H1 (cell line): Measurements from ENCODE around the gene KRTAP1-5. TPM values are rescaled to one million over a fixed set of nuclear protein-coding genes. Genes with fewer than 3 reads are reported as not detected.

Experiments used
- CTCF ChIA-PET: fragments of 300-600 bp; sonication (Branson Sonifier 250); formaldehyde crosslinking; loops from one replicate; lab custom pipeline; 2021; ENCODE audit not compliant: partially characterized antibody; lab: Charles Lee
- POLR2A ChIA-PET: fragments of 300-600 bp; sonication (Branson Sonifier 250); formaldehyde crosslinking; loops from one replicate; lab custom pipeline; 2021; ENCODE audit warnings: inconsistent platforms; ENCODE audit not compliant: partially characterized antibody; lab: Charles Lee
- DNase-seq, 2 experiments: peaks; one replicate each; pipeline versions ENCODE4 v3.0.0 to v3.0.0-alpha.2; 2010 to 2022; ENCODE audit warnings: low spot score in 2 of 2, low read depth in 1 of 2, mixed read lengths in 1 of 2
- FAIRE-seq: peaks from 2 replicates; lab custom pipeline; 2011; peaks lifted over from hg19 to GRCh38; lab: Jason Lieb, UNC
- H2AFZ ChIP-seq: 2 replicates; pipeline ENCODE4 v1.8.1; 2012; ENCODE audit warnings: low read length, inconsistent platforms
- H2AK5ac ChIP-seq: 2 replicates; pipeline ENCODE4 v1.6.1; 2013; ENCODE audit warnings: low read depth, low read length
- H2BK120ac ChIP-seq: replicated peaks from 2 replicates; pipeline ENCODE3; 2013; ENCODE audit warnings: low read depth, low read length, inconsistent platforms
- H2BK12ac ChIP-seq: 2 replicates; pipeline ENCODE4 v1.6.1; 2013; ENCODE audit warnings: low read depth, low read length
- H2BK15ac ChIP-seq: 2 replicates; pipeline ENCODE4 v1.6.1; 2013; ENCODE audit warnings: low read length
- H2BK20ac ChIP-seq: 2 replicates; pipeline ENCODE4 v1.6.1; 2013; ENCODE audit warnings: low read length
- H2BK5ac ChIP-seq: 2 replicates; pipeline ENCODE4 v1.6.1; 2013; ENCODE audit warnings: low read depth, low read length
- H3K14ac ChIP-seq: 2 replicates; pipeline ENCODE4 v1.6.1; 2013; ENCODE audit warnings: inconsistent platforms; ENCODE audit not compliant: insufficient read length
- H3K18ac ChIP-seq: 2 replicates; pipeline ENCODE4 v1.6.1; 2013; ENCODE audit warnings: low read length; ENCODE audit errors: extremely low read depth
- H3K23ac ChIP-seq: 2 replicates; pipeline ENCODE4 v1.6.1; 2013; ENCODE audit warnings: inconsistent platforms; ENCODE audit not compliant: insufficient read length
- H3K23me2 ChIP-seq: 2 replicates; pipeline ENCODE4 v1.6.1; 2013; ENCODE audit warnings: low read depth, low read length
- H3K27ac ChIP-seq: 2 replicates; pipeline ENCODE4 v1.6.1; 2011; ENCODE audit warnings: low read depth, low read length, inconsistent platforms
- H3K27me3 ChIP-seq, 4 experiments: replicated peaks in 1 of 4; 1 replicate in 1 of 4; 2 replicates in 3 of 4; pipeline versions ENCODE4 v1.6.1 to v1.8.1; 2011 to 2013; ENCODE audit warnings: low read length in 3 of 4, mild to moderate bottlenecking in 3 of 4, inconsistent platforms in 2 of 4, mixed read lengths in 2 of 4, moderate library complexity in 1 of 4; ENCODE audit not compliant: control insufficient read depth in 3 of 4, insufficient read depth in 3 of 4; ENCODE audit errors: extremely low read depth in 1 of 4
- H3K36me3 ChIP-seq, 4 experiments: 2 replicates each; pipeline versions ENCODE4 v1.6.1 to v1.8.1; 2011 to 2013; ENCODE audit warnings: mild to moderate bottlenecking in 4 of 4, low read length in 3 of 4, moderate library complexity in 2 of 4, control low read depth in 1 of 4, inconsistent platforms in 1 of 4; ENCODE audit not compliant: insufficient read depth in 4 of 4, control insufficient read depth in 2 of 4
- H3K4ac ChIP-seq: replicated peaks from 2 replicates; pipeline ENCODE3; 2013; ENCODE audit warnings: low read length, low read depth, mixed read lengths, inconsistent platforms; ENCODE audit not compliant: insufficient read length
- H3K4me1 ChIP-seq, 4 experiments: replicated peaks in 1 of 4; 1 replicate in 1 of 4; 2 replicates in 3 of 4; pipeline versions ENCODE4 v1.6.1 to v1.8.1; 2011 to 2013; ENCODE audit warnings: low read length in 3 of 4, inconsistent platforms in 2 of 4, mixed read lengths in 1 of 4; ENCODE audit not compliant: insufficient read depth in 4 of 4, control insufficient read depth in 3 of 4
- H3K4me2 ChIP-seq, 2 experiments: 2 replicates each; pipeline versions ENCODE4 v1.6.1 to v1.8.1; 2011 to 2013; ENCODE audit warnings: low read depth in 2 of 2, low read length in 2 of 2, control low read depth in 1 of 2, inconsistent platforms in 1 of 2, mild to moderate bottlenecking in 1 of 2; ENCODE audit not compliant: insufficient read depth in 1 of 2
- H3K4me3 ChIP-seq, 4 experiments: fragments of 200-600, 300-600 bp in 1 of 4; sonication (generic), shearing (Covaris generic), sonication (Bioruptor Twin) in 1 of 4; 2 replicates each; pipeline versions ENCODE4 v1.5.1 to v1.8.1; 2011 to 2016; ENCODE audit warnings: low read length in 4 of 4, low read depth in 3 of 4, control low read depth in 2 of 4, inconsistent platforms in 2 of 4, mild to moderate bottlenecking in 2 of 4, mixed read lengths in 1 of 4, moderate library complexity in 1 of 4; ENCODE audit not compliant: insufficient read depth in 2 of 4; ENCODE audit errors: extremely low read depth in 1 of 4
- H3K56ac ChIP-seq: replicated peaks from 2 replicates; pipeline ENCODE3; 2013; ENCODE audit warnings: low read depth, mild to moderate bottlenecking, mixed read lengths, low read length, inconsistent platforms; ENCODE audit not compliant: insufficient read length
- H3K79me1 ChIP-seq: 2 replicates; pipeline ENCODE4 v1.6.1; 2013; ENCODE audit warnings: low read depth, low read length, control low read depth
- H3K79me2 ChIP-seq, 2 experiments: 2 replicates each; pipeline versions ENCODE4 v1.6.1 to v1.8.1; 2012 to 2013; ENCODE audit warnings: low read length in 2 of 2, mild to moderate bottlenecking in 2 of 2, inconsistent platforms in 1 of 2; ENCODE audit not compliant: insufficient read depth in 2 of 2, control insufficient read depth in 1 of 2
- H3K9ac ChIP-seq, 4 experiments: replicated peaks in 1 of 4; 1 replicate in 1 of 4; 2 replicates in 3 of 4; pipeline versions ENCODE4 v1.6.1 to v1.8.1; 2011 to 2013; ENCODE audit warnings: low read depth in 3 of 4, low read length in 3 of 4, control low read depth in 2 of 4, mild to moderate bottlenecking in 2 of 4, moderate library complexity in 2 of 4, inconsistent platforms in 1 of 4; ENCODE audit errors: extremely low read depth in 1 of 4
- H3K9me3 ChIP-seq, 2 experiments: 2 replicates each; pipeline versions ENCODE4 v1.6.1 to v1.8.1; 2012 to 2013; ENCODE audit warnings: mild to moderate bottlenecking in 2 of 2, moderate library complexity in 2 of 2, control low read depth in 1 of 2, inconsistent platforms in 1 of 2, low read depth in 1 of 2, low read length in 1 of 2, mixed read lengths in 1 of 2; ENCODE audit not compliant: insufficient read depth in 2 of 2
- H4K20me1 ChIP-seq, 2 experiments: replicated peaks in 1 of 2; 2 replicates each; pipeline versions ENCODE3 to v1.8.1; 2011 to 2013; ENCODE audit warnings: inconsistent platforms in 2 of 2, low read length in 2 of 2, mild to moderate bottlenecking in 1 of 2; ENCODE audit not compliant: insufficient read depth in 2 of 2, control insufficient read depth in 1 of 2
- H4K5ac ChIP-seq: 2 replicates; pipeline ENCODE4 v1.6.1; 2013; ENCODE audit warnings: low read length, low read depth, mixed read lengths, inconsistent platforms; ENCODE audit not compliant: insufficient read length
- H4K8ac ChIP-seq: 2 replicates; pipeline ENCODE4 v1.8.0; 2013; ENCODE audit warnings: mild to moderate bottlenecking, moderate library complexity, low read length, inconsistent platforms; ENCODE audit not compliant: insufficient read depth; ENCODE audit errors: extremely low read depth
- H4K91ac ChIP-seq: replicated peaks from 2 replicates; pipeline ENCODE3; 2013; ENCODE audit warnings: low read length, mixed read lengths, inconsistent platforms; ENCODE audit not compliant: insufficient read length
- HDAC2 ChIP-seq, 2 experiments: fragments of 300-600 bp in 1 of 2; sonication (generic) in 1 of 2; IDR thresholded peaks; 2 replicates each; pipeline ENCODE4 v1.6.1; 2011 to 2012; ENCODE audit warnings: low read depth in 2 of 2, low read length in 2 of 2, mild to moderate bottlenecking in 2 of 2, moderate library complexity in 2 of 2, borderline replicate concordance in 1 of 2, inconsistent platforms in 1 of 2
- WGBS, 2 experiments: shearing (Covaris generic) in 1 of 2; methylation state at CpG; one replicate each; pipeline versions ENCODE4 v1.1.6 to v1.1.7; 2013 to 2015; ENCODE audit warnings: low lambda C conversion rate in 2 of 2, mixed read lengths in 2 of 2, inconsistent platforms in 1 of 2, low coverage in 1 of 2, missing lambda C conversion rate in 1 of 2; ENCODE audit not compliant: insufficient replicate concordance in 2 of 2, insufficient coverage in 1 of 2, insufficient read length in 1 of 2; ENCODE audit errors: extremely low coverage in 1 of 2, missing lambda C conversion rate in 1 of 2; 5-methylcytosine and 5-hydroxymethylcytosine counted together
- polyA plus RNA-seq, 7 experiments: library from polyadenylated mRNA; depleted of rRNA in 3 of 7; stranded (reverse) in 5 of 7; unstranded in 2 of 7; fragments of >200 nt in 5 of 7; fragments of 200-250 nt in 2 of 7; gene quantifications; 1 replicate in 5 of 7; 2 replicates in 1 of 7; 4 replicates in 1 of 7; pipeline versions ENCODE4 v1.2.1 to v1.2.3, GENCODE V29; 2011 to 2013; ENCODE audit warnings: missing spikeins in 2 of 7, mixed read lengths in 2 of 7
- total RNA-seq: library from RNA; stranded (reverse); fragmentation: NEBNext Ultra II Directional; extraction: Animal tissue kit (Norgen Biotek cat#: 25700); gene quantifications from 2 replicates; pipeline ENCODE4 v1.2.1, GENCODE V29; 2021

Gene KRTAP1-5
- total and polyA plus RNA-seq, 2 of the 8 experiments (the other 6 are each of a cell fraction or from before 2014, with no cell fraction given): not detected

DNA sequence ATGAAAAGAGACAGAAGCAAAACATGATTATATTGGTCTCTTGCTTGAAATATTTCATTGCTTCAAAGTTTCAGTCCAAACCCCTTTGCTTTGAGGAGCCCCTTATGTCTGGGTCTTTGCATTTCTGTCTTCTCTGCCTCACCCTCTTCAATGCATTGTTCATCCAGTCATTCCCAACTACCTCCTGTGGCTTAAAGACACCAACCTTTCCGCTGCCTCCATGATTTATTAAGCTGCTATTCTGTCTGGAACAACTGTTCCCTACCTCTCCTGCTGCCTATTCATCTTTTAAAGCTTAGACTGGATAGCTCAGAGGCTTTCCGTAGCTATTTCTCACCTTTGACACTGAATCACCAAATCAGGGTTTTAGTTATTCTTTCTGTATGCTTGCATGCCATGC lies 29.6 kb downstream of the KRTAP1-5 start:
- no peak overlapping the region for H3K4me2 ChIP-seq
- H4K91ac ChIP-seq: no peak overlapping the region
- no peak overlapping the region for H2BK20ac ChIP-seq
- no peak for TF ChIP-seq HDAC2 (IDR thresholded peaks at IDR 0.05; ENCODE audit: borderline replicate concordance in 1 of 2, low read depth in 2 of 2, low read length in 2 of 2)
- H2BK120ac ChIP-seq: no peak overlapping the region
- no peaks in the 10 kb centered on the region for H3K23me2 ChIP-seq
- no peak overlapping the region for H3K4ac ChIP-seq
- H2AK5ac ChIP-seq: no peak overlapping the region
- H3K4me1 ChIP-seq: peaks cover 0 to 2% (median 0%) of the 10 kb centered on the region in 4 experiments; a peak in 2 of 7 replicates
- H2BK12ac ChIP-seq: no peak overlapping the region
- H3K23ac ChIP-seq: no peak overlapping the region
- no peak overlapping the region for H3K56ac ChIP-seq
- no peak overlapping the region for H4K5ac ChIP-seq
- H3K36me3 ChIP-seq: no peaks in the 10 kb centered on the region
- no peaks in the 10 kb centered on the region for H3K79me1 ChIP-seq
- H3K27ac ChIP-seq: no peak overlapping the region
- no peaks in the 10 kb centered on the region for H3K9me3 ChIP-seq
- H3K14ac ChIP-seq: no peak overlapping the region
- no peaks in the 10 kb centered on the region for H4K20me1 ChIP-seq
- DNase-seq (no peak), FAIRE-seq (no peak)
- CTCF ChIA-PET: interaction anchor here (1.0 kb wide), 1 partner anchor 332 kb away, joined by 3 read pairs; no protein-coding TSS in a partner anchor
- H2BK15ac ChIP-seq: no peak overlapping the region
- no peaks in the 10 kb centered on the region for H3K79me2 ChIP-seq
- POLR2A ChIA-PET: interaction anchor here (1.9 kb wide), 1 partner anchor 10 kb away, joined by 4 read pairs; no protein-coding TSS in a partner anchor
- H3K4me3 ChIP-seq: no peak overlapping the region
- no peak overlapping the region for H2BK5ac ChIP-seq
- H3K9ac ChIP-seq: no peak overlapping the region
- no peak overlapping the region for H3K18ac ChIP-seq
- H2AFZ ChIP-seq: no peak overlapping the region
- WGBS, 2 experiments: 97% methylated on average over 2 of the region's 2 CpGs; no CpG with 5 or more reads in 1 of the 2 experiments
- H3K27me3 ChIP-seq: no peaks in the 10 kb centered on the region
- H4K8ac ChIP-seq: no peak overlapping the region
